IMR-90 (cell line): ENCODE data around the gene RSRC1. TPM values are rescaled to one million over a fixed set of nuclear protein-coding genes. Genes with fewer than 3 reads are reported as not detected.
"Not testable (repeated sequence)": the region's sequence is repeated elsewhere in the genome, so short reads cannot be mapped to it uniquely, and the experiment has no call there.

Experiments used
- ATAC-seq: fragments of 200-7000 bp; cut with Tn5 transposase; 2 replicates; pipeline ENCODE4 v1.9.1; 2020; ENCODE audit warnings: low read depth, mild to moderate bottlenecking, moderate library complexity
- BruUV-seq: library from RNA; stranded (reverse); fragments of 400-500 nt; replicated peaks from 2 replicates; lab custom pipeline; 2021; lab: Mats Ljungman, UMichigan
- CTCF ChIA-PET: fragments of 300-600 bp; formaldehyde crosslinking; extraction: SDS; loops from one replicate; lab custom pipeline; 2021; ENCODE audit warnings: antibody characterized with exemption; lab: Yijun Ruan, JAX
- POLR2A ChIA-PET: fragments of 300-600 bp; sonication (Branson Sonifier 250); formaldehyde crosslinking; loops from one replicate; lab custom pipeline; 2022; ENCODE audit warnings: antibody characterized with exemption; ENCODE audit not compliant: unreplicated experiment; lab: Charles Lee
- DNase-seq: peaks from one replicate; pipeline ENCODE4 v3.0.0; 2013
- H2AFZ ChIP-seq: replicated peaks from 2 replicates; pipeline ENCODE3; 2013; ENCODE audit warnings: low read length, mild to moderate bottlenecking; ENCODE audit not compliant: poor library complexity
- H2AK5ac ChIP-seq: 2 replicates; pipeline ENCODE4 v1.6.1; 2013; ENCODE audit warnings: low read depth, low read length, inconsistent platforms
- H2AK9ac ChIP-seq: replicated peaks from 2 replicates; pipeline ENCODE3; 2013; ENCODE audit warnings: mild to moderate bottlenecking, low read depth, low read length, moderate library complexity; ENCODE audit not compliant: poor library complexity
- H2BK120ac ChIP-seq: 2 replicates; pipeline ENCODE4 v1.6.1; 2013; ENCODE audit warnings: low read depth, low read length, inconsistent platforms
- H2BK15ac ChIP-seq: 3 replicates; pipeline ENCODE4 v1.6.1; 2013; ENCODE audit warnings: low read depth, low read length, inconsistent platforms
- H2BK20ac ChIP-seq: 2 replicates; pipeline ENCODE4 v1.6.1; 2013; ENCODE audit warnings: low read depth, mild to moderate bottlenecking, inconsistent platforms, low read length, moderate library complexity
- H2BK5ac ChIP-seq: 2 replicates; pipeline ENCODE4 v1.6.1; 2013; ENCODE audit warnings: mild to moderate bottlenecking, low read depth, low read length, inconsistent platforms; ENCODE audit not compliant: poor library complexity, severe bottlenecking
- H3K14ac ChIP-seq: replicated peaks from 2 replicates; pipeline ENCODE4 v1.6.1; 2013; ENCODE audit warnings: low read depth, low read length, inconsistent platforms
- H3K18ac ChIP-seq: 2 replicates; pipeline ENCODE4 v1.6.1; 2013; ENCODE audit warnings: low read depth, low read length, control low read depth
- H3K23ac ChIP-seq: 2 replicates; pipeline ENCODE4 v1.6.1; 2013; ENCODE audit warnings: low read depth, low read length, inconsistent platforms
- H3K27ac ChIP-seq: 2 replicates; pipeline ENCODE4 v1.5.1; 2013; ENCODE audit warnings: mild to moderate bottlenecking, control low read depth, low read length; ENCODE audit not compliant: insufficient read depth
- H3K27me3 ChIP-seq: 2 replicates; pipeline ENCODE4 v1.6.1; 2013; ENCODE audit warnings: low read length; ENCODE audit not compliant: control insufficient read depth, insufficient read depth
- H3K36me3 ChIP-seq: 2 replicates; pipeline ENCODE4 v1.6.1; 2013; ENCODE audit warnings: low read length, mixed read lengths; ENCODE audit not compliant: control insufficient read depth, insufficient read depth
- H3K4ac ChIP-seq: 2 replicates; pipeline ENCODE4 v1.6.1; 2013; ENCODE audit warnings: low read depth, low read length, inconsistent platforms
- H3K4me1 ChIP-seq: 2 replicates; pipeline ENCODE4 v1.6.1; 2013; ENCODE audit warnings: low read length, mixed read lengths; ENCODE audit not compliant: control insufficient read depth, insufficient read depth
- H3K4me2 ChIP-seq: 2 replicates; pipeline ENCODE4 v1.6.1; 2013; ENCODE audit warnings: low read depth, mild to moderate bottlenecking, control low read depth, low read length, moderate library complexity
- H3K4me3 ChIP-seq: 2 replicates; pipeline ENCODE4 v1.5.1; 2013; ENCODE audit warnings: low read depth, mild to moderate bottlenecking, control low read depth, low read length, moderate library complexity; ENCODE audit not compliant: insufficient read depth
- H3K56ac ChIP-seq: 2 replicates; pipeline ENCODE4 v1.6.1; 2013; ENCODE audit warnings: low read length, inconsistent platforms; ENCODE audit not compliant: insufficient read depth; ENCODE audit errors: extremely low read depth
- H3K79me1 ChIP-seq, 2 experiments: 2 replicates each; pipeline ENCODE4 v1.6.1; 2013; ENCODE audit warnings: low read length in 2 of 2, inconsistent platforms in 1 of 2, low read depth in 1 of 2
- H3K9ac ChIP-seq: 2 replicates; pipeline ENCODE4 v1.6.1; 2013; ENCODE audit warnings: low read depth, low read length, control low read depth
- H3K9me1 ChIP-seq: 2 replicates; pipeline ENCODE4 v1.6.1; 2013; ENCODE audit warnings: low read length, inconsistent platforms; ENCODE audit not compliant: insufficient read depth
- H3K9me3 ChIP-seq: 2 replicates; pipeline ENCODE4 v1.6.1; 2013; ENCODE audit warnings: low read length; ENCODE audit not compliant: control insufficient read depth, insufficient read depth
- H4K20me1 ChIP-seq: 2 replicates; pipeline ENCODE4 v1.6.1; 2013; ENCODE audit warnings: low read length, inconsistent platforms; ENCODE audit not compliant: insufficient read depth
- H4K5ac ChIP-seq: 2 replicates; pipeline ENCODE4 v1.6.1; 2013; ENCODE audit warnings: mild to moderate bottlenecking, low read depth, low read length, control low read depth
- H4K8ac ChIP-seq, 2 experiments: 2 replicates each; pipeline ENCODE4 v1.6.1; 2013; ENCODE audit warnings: low read depth in 2 of 2, low read length in 2 of 2, control low read depth in 1 of 2, inconsistent platforms in 1 of 2
- H4K91ac ChIP-seq: 2 replicates; pipeline ENCODE4 v1.6.1; 2013; ENCODE audit warnings: low read depth, low read length, inconsistent platforms; ENCODE audit not compliant: insufficient read depth
- POLR2A ChIP-seq: IDR thresholded peaks from 2 replicates; pipeline ENCODE4 v1.6.1; 2012; ENCODE audit warnings: mild to moderate bottlenecking, low read depth, low read length
- WGBS, 2 experiments: methylation state at CpG; one replicate each; pipeline versions ENCODE4 v1.1.5 to v1.1.7; 2013; ENCODE audit warnings: missing lambda C conversion rate in 2 of 2; ENCODE audit not compliant: insufficient read length in 1 of 2; ENCODE audit errors: extremely low coverage in 2 of 2; 5-methylcytosine and 5-hydroxymethylcytosine counted together
- dilution Hi-C: fragments of 300-500 bp; cut with HindIII; formaldehyde crosslinking; loops from one replicate; pipeline ENCODE4 v1.14.3; 2018; ENCODE audit warnings: low sequenced_read_pairs; ENCODE audit not compliant: unreplicated experiment
- in situ Hi-C: fragments of 300-500 bp; cut with MboI; formaldehyde crosslinking; loops from 3 replicates; pipeline ENCODE4 v1.14.3; 2019; ENCODE audit warnings: low sequenced_read_pairs, inconsistent platforms, mixed read lengths
- intact Hi-C: fragments of 100-400 bp; cut with micrococcal nuclease; formaldehyde crosslinking; loops from 2 replicates; pipeline ENCODE4 v1.10.0; 2022
- polyA plus RNA-seq, 3 experiments: library from polyadenylated mRNA; depleted of rRNA; stranded (reverse); fragments of >200 nt; gene quantifications; 2 replicates each; pipeline ENCODE4 v1.2.3, GENCODE V29; 2012; ENCODE audit warnings: low replicate concordance in 1 of 3
- total RNA-seq: library from RNA; depleted of rRNA; stranded (reverse); fragments of >200 nt; gene quantifications from 2 replicates; pipeline ENCODE4 v1.2.3, GENCODE V29; 2012

Gene RSRC1
- total and polyA plus RNA-seq, 2 of the 4 experiments (the other 2 are of a cell fraction) = 3.8 to 41.8 TPM

- H3K56ac ChIP-seq = no peak overlapping the region
- no peak overlapping the region for H3K23ac ChIP-seq
- H2BK20ac ChIP-seq = no peak overlapping the region
- no peak overlapping the region for H4K91ac ChIP-seq
- WGBS, 2 experiments = no CpG with 5 or more reads among the region's 5 CpGs
- no peak overlapping the region for H3K9ac ChIP-seq
- H3K27ac ChIP-seq = no peak overlapping the region
- in situ Hi-C loops = no loop called here
- intact Hi-C loops = no loop called here
- no peaks in the 10 kb centered on the region for H3K27me3 ChIP-seq
- no peak overlapping the region for H3K4me3 ChIP-seq
- H2BK5ac ChIP-seq = no peak overlapping the region
- no peaks in the 10 kb centered on the region for H3K9me1 ChIP-seq
- POLR2A ChIA-PET = no interaction called here
- no peak overlapping the region for H2AK5ac ChIP-seq
- BruUV-seq = no TSS peak
- H3K14ac ChIP-seq = no peak overlapping the region
- DNase-seq (no peak), ATAC-seq (no peak)
- no peaks in the 10 kb centered on the region for H3K9me3 ChIP-seq
- CTCF ChIA-PET = interaction anchor here (0.9 kb wide), 1 partner anchor 344 kb away, joined by 3 read pairs; no protein-coding TSS in a partner anchor
- H4K20me1 ChIP-seq = no peaks in the 10 kb centered on the region
- no peak for TF ChIP-seq POLR2A
- no peak overlapping the region for H4K8ac ChIP-seq
- no peak overlapping the region for H3K4me2 ChIP-seq
- no peaks in the 10 kb centered on the region for H3K36me3 ChIP-seq
- H2BK15ac ChIP-seq = no peak overlapping the region
- H3K79me1 ChIP-seq = no peaks in the 10 kb centered on the region
- H2AK9ac ChIP-seq = no peak overlapping the region
- no peak overlapping the region for H2BK120ac ChIP-seq
- dilution Hi-C loops = no loop called here
- H2AFZ ChIP-seq = no peak overlapping the region
- no peak overlapping the region for H3K18ac ChIP-seq
- no peaks in the 10 kb centered on the region for H3K4me1 ChIP-seq
- no peak overlapping the region for H3K4ac ChIP-seq
- no peak overlapping the region for H4K5ac ChIP-seq
Observed at GRCh38 chr3:158494673-158495072, 384.8 kb downstream of the RSRC1 start.

- H3K36me3 ChIP-seq, H3K4me2 ChIP-seq, H3K14ac ChIP-seq, ATAC-seq, POLR2A ChIA-PET, H2BK120ac ChIP-seq, BruUV-seq, H3K56ac ChIP-seq, H4K20me1 ChIP-seq, H3K4me3 ChIP-seq, in situ Hi-C loops, H4K5ac ChIP-seq, dilution Hi-C loops, H3K9me3 ChIP-seq, H3K27ac ChIP-seq, H2BK5ac ChIP-seq, H2AK9ac ChIP-seq, H3K4ac ChIP-seq, H3K27me3 ChIP-seq, H2BK20ac ChIP-seq, intact Hi-C loops, H3K79me1 ChIP-seq, H3K18ac ChIP-seq, H2AFZ ChIP-seq, H3K23ac ChIP-seq, H3K4me1 ChIP-seq, DNase-seq, H2AK5ac ChIP-seq, H3K9me1 ChIP-seq, H3K9ac ChIP-seq, CTCF ChIA-PET, H2BK15ac ChIP-seq, H4K8ac ChIP-seq, H4K91ac ChIP-seq: not testable (repeated sequence)
- no CpG with 5 or more reads among the region's 4 CpGs for WGBS, 2 experiments
Observed at GRCh38 chr3:158495398-158495902, 385.6 kb downstream of the RSRC1 start.
